ENCODE data around the gene DGAT2. TPM values are rescaled to one million over a fixed set of nuclear protein-coding genes. Genes with fewer than 3 reads are reported as not detected.
"Not testable (repeated sequence)": the region's sequence is repeated elsewhere in the genome, so short reads cannot be mapped to it uniquely, and the experiment has no call there.

The DGAT2 gene
- total RNA-seq, 1 donor from 2014 or later: 24.0 TPM

GRCh38 chr11:75754933-75755332 lies 13.6 kb upstream of the DGAT2 start:
- DNase-seq (ENCODE audit: low spot score): not testable (repeated sequence)

- no peak for DNase-seq (ENCODE audit: low spot score)
Measured at GRCh38 chr11:75757651-75758050, 10.9 kb upstream of the DGAT2 start.

GRCh38 chr11:75759832-75760231 lies 8.7 kb upstream of the DGAT2 start:
- DNase-seq (ENCODE audit: low spot score): no peak

GRCh38 chr11:75760243-75760642 lies 8.3 kb upstream of the DGAT2 start:
- no peak for DNase-seq (ENCODE audit: low spot score)

GRCh38 chr11:75760710-75761493 lies 7.7 kb upstream of the DGAT2 start:
- no peak for DNase-seq (ENCODE audit: low spot score)

- DNase-seq (ENCODE audit: low spot score): no peak
Measured at GRCh38 chr11:75762158-75762557, 6.4 kb upstream of the DGAT2 start.

- DNase-seq (ENCODE audit: low spot score): no peak
Measured at GRCh38 chr11:75762885-75763284, 5.7 kb upstream of the DGAT2 start.

- DNase-seq (ENCODE audit: low spot score): no peak
Measured at GRCh38 chr11:75763846-75764245, 4.7 kb upstream of the DGAT2 start.

- no peak for DNase-seq (ENCODE audit: low spot score)
Measured at GRCh38 chr11:75765116-75765515, 3.5 kb upstream of the DGAT2 start.

GRCh38 chr11:75766443-75767227 lies 1.9 kb upstream of the DGAT2 start:
- DNase-seq (ENCODE audit: low spot score): no peak

- no peak for DNase-seq (ENCODE audit: low spot score)
Measured at GRCh38 chr11:75767228-75767572, 1.4 kb upstream of the DGAT2 start.

GRCh38 chr11:75767793-75768111 lies 826 bp upstream of the DGAT2 start:
- DNase-seq (ENCODE audit: low spot score): no peak

- DNase-seq (ENCODE audit: low spot score): no peak
Measured at GRCh38 chr11:75768909-75769771, 562 bp downstream of the DGAT2 start.

- no peak for DNase-seq (ENCODE audit: low spot score)
Measured at GRCh38 chr11:75770102-75770501, 1.5 kb downstream of the DGAT2 start.

GRCh38 chr11:75771646-75772410 lies 3.2 kb downstream of the DGAT2 start:
- DNase-seq (ENCODE audit: low spot score): no peak

GRCh38 chr11:75773595-75774353 lies 5.2 kb downstream of the DGAT2 start:
- DNase-seq (ENCODE audit: low spot score): no peak

GRCh38 chr11:75775056-75775455 lies 6.5 kb downstream of the DGAT2 start:
- DNase-seq (ENCODE audit: low spot score): no peak

GRCh38 chr11:75776546-75776945 lies 8.0 kb downstream of the DGAT2 start:
- DNase-seq (ENCODE audit: low spot score): no peak

GRCh38 chr11:75777461-75778110 lies 9.0 kb downstream of the DGAT2 start:
- no peak for DNase-seq (ENCODE audit: low spot score)

GRCh38 chr11:75778962-75779361 lies 10.4 kb downstream of the DGAT2 start:
- no peak for DNase-seq (ENCODE audit: low spot score)

All from ureter (tissue), 1 donor.